Measurements from ENCODE around the gene CARNS1.
A peak's percentile ranks its signal among the peaks of the same experiment; 100 is the strongest.

Gene CARNS1

DNA sequence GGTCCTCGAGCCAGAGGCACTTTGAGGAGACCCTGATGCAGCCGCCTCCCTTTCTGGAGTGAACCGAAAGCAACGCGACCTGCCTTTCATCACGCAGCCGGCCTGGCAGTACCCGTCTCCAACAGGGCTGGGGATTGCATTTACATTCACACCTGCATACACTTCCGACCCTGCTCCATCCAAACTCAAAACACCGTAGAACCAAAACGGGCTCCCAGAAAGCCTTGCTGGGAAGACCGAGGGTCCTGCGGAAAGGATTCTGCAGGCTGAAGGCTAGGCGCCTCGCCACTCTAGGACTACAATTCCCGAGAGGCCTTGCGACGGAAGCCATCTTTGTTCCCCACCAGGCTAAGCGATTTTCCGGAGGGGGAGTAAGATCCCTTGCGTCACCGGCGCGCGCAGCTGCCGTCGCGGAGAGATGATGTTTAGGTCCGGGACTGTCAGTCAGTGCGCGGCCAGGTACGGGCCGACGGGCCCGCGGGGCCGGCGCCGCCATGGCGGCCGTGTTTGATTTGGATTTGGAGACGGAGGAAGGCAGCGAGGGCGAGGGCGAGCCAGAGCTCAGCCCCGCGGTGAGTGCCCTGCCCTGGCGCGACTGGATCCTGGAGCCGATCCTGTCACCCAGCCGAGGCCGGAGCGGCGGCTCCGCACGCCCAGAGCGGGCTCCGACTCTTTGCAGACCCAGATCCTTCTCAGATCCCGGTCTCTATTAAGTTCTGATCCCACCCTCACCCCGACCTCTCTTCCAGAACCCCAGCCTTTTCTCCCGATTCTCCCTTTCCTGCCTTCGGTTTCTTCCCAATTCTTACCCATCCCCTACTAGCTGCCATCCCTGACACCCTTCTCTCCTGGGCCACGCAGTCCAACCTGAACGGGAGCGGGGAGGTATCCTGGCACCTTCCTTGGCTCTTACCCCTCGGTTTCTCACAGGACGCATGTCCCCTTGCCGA, 12.8 kb downstream of the CARNS1 start, which contains the start of gene RPS6KB2:
Gene RPS6KB2 (plus strand): TSS at position 443 of the 950 bp plus-strand sequence. CDS start 52 bp downstream, at position 495.
- DNase-seq (ENCODE audit: low read depth, low spot score) = peak; percentile 100

DNA sequence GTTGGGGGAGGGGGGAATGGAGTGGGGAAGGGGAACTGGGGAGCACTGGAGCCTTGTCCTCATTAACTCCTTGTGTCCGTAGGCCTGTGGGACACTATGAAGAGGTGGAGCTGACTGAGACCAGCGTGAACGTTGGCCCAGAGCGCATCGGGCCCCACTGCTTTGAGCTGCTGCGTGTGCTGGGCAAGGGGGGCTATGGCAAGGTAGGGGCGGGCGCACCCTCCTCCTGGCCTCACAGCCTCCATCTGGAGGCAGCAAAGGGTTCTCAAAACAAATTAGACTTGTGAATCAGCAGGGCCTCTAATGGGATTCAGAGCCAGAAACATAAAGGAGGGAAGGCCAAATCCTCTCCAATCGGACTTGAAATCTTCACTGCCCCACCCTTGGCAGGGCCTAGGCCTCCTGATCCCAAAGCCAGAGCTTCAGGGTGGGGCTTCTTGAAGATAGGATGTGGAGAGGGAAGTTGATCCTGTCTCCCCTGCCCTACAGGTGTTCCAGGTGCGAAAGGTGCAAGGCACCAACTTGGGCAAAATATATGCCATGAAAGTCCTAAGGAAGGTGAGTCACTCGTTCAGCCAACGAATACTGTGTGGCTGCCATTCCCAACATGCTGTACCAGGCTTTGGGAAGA, 13.7 kb downstream of the CARNS1 start:
- DNase-seq (ENCODE audit: low read depth, low spot score) = no peak

DNA sequence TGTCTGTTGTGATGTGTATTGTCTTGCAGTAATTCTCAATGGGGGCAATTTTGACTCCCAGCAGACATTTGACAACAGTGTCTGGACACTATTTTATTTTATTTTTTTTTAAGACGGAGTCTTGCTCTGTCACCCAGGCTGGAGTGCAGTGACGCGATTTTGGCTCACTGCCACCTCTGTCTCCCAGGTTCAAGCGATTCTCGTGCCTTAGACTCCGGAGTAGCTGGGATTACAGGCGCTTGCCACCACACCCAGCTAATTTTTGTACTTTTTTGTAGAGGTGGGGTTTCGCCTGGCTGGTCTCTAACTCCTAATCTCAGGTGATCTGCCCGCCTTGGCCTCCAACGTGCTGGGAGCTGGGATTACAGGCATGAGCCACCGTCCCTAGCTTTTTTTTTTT, 14.2 kb downstream of the CARNS1 start:
- no peak for DNase-seq (ENCODE audit: low read depth, low spot score)

DNA sequence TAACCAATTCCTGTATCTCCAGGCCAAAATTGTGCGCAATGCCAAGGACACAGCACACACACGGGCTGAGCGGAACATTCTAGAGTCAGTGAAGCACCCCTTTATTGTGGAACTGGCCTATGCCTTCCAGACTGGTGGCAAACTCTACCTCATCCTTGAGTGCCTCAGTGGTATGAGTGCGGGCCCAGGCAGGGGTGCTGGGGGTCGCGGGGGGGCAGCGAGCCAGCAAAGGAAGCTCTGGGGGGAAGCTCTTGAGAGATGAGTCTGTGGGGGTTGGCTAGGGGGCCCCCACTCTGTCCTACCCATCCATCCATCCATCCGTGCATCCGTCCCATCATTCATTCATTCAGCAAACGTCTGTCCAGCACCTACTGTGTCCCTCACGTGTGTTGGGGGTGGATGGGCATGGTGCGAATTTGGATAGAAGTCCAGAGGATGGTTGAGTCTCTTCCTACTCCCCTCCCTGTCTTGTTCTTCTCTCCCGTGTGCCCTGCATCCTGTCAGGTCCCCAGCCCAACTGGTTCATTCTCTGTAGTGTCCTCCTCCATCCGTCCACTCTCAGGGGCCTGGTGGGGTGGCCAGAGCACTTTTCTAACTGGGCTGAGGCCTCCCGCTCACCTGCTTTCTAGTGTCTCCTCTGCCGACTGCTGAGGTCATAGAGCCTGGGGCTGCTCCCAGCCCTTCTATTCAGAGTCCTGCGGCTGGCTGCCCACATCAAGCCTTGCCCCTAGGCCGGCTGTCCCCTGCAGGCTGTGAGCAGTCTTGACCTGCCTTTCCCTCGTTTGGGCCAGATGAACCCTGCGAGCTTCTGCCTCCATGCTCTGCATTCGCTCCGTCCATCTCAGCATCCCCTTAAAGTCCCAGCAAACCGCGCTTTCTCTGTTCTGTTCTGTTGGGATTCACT, 16.1 kb downstream of the CARNS1 start:
- no peak for DNase-seq (ENCODE audit: low read depth, low spot score)

GRCh38 chr11:67432655-67433349, 17.3 kb downstream of the CARNS1 start:
- DNase-seq (ENCODE audit: low read depth, low spot score) = no peak

- no peak for DNase-seq (ENCODE audit: low read depth, low spot score)
These were observed 18.3 kb downstream of the CARNS1 start for GRCh38 chr11:67433536-67434394.

- DNase-seq (ENCODE audit: low read depth, low spot score) = no peak
These were observed 19.0 kb downstream of the CARNS1 start for GRCh38 chr11:67434395-67434881.

DNA sequence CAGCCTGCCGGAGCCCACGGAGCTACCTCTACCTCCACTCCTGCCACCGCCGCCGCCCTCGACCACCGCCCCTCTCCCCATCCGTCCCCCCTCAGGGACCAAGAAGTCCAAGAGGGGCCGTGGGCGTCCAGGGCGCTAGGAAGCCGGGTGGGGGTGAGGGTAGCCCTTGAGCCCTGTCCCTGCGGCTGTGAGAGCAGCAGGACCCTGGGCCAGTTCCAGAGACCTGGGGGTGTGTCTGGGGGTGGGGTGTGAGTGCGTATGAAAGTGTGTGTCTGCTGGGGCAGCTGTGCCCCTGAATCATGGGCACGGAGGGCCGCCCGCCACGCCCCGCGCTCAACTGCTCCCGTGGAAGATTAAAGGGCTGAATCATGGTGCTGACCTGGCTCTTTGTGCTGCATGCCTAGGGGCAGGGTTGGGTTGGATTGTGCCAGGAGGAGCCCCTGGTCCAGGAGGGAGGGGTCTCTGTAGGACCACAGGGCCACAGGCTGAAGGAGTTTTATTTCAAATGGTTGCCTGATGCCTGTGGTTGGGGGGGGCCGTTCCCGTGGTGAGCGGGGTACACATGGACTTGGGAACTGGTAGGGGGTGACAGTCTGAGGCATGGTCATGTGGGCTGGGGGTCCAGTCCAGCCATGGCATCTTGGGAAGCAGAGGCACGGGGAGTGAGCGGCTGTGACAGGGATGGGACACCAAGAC, 19.7 kb downstream of the CARNS1 start:
- no peak for DNase-seq (ENCODE audit: low read depth, low spot score)

- DNase-seq (ENCODE audit: low read depth, low spot score) = no peak
These were observed 20.4 kb downstream of the CARNS1 start for GRCh38 chr11:67435727-67436458.

DNA sequence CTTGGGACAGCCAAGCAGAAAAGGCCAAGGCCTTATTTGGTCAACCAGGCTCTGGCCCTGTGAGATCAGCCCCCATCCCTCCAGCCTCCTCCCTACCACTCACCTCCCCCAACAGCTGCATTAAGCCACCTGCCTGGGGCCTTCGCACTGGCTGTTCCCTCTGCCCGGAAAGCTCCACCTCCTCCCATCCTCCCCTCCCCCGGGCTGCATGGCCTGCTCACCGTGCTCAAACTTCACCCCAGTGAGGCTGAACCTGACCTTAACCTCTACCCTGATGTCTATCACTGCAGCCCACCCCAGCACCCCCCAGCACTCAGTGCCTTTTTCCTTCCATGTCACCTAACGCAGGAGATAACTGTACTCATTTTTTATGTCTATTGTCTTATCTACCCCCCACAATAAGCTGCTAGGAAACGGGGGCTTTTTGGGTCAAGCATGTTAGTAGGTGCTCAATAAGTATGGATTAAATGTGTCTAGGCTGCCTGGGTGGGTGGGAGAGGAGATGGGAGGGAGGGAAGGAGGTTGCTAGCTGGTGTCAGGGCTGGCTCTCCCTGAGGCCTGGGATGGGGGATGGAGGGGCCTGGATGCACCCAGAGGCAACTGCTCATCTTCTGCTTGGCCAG, 21.1 kb downstream of the CARNS1 start:
- DNase-seq (ENCODE audit: low read depth, low spot score) = no peak

DNA sequence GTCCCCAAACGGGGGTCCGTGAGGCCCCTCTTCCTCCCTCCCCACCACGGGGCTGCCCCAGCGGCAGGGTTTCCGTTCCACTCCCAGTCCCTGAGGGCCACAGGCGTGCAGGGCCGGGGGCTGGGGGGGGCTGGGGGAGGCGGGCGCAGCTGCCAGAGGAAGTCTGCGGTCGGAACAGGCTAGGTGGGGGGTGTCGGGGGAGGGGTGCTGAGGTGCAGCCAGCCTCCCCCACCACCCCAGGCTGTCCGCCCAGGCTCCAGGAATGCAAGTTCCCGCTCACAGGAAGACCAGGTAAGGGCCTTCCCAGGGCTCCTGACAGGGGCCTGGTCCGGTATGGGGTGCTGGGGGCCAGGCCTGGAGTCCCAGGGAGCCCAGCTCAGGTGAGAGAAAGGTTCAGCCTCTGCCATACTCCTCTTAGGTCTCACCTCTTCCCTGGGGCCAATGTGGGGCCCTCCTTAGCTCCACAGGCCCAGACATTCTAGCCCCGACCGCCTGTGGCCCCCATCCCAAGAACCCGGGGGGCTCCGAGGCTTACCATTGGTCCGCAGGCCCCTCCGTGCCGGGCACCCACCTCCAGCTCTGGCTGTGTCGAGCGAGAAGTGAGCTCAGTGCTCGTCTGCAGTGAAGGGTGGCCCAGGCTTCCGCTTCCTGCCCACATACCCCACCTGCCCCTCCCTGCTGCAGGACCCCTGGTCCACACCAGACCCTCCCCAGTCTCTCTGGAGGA, 21.8 kb downstream of the CARNS1 start, which contains the start of gene PTPRCAP:
Gene PTPRCAP (minus strand): TSS at position 601 of the 727 bp plus-strand sequence. CDS start 63 bp downstream, at position 538.
- DNase-seq (ENCODE audit: low read depth, low spot score) = no peak

DNA sequence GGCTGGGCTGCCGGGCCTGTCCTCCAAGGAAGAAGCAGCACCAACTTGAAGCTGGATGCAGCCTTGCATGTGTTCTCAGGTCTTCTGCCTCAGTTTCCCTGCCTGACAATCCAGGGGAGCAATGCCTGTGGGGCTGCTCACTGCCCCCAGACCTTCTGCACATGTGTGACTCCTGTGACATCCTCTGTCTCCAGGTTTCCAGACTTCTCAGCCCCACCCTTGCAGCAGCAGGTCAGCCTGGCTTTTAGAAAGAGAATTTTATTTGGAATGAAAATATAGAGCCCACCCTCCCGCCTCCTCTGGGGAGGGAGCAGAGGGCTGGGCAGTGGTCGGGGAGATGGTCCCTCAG, 22.3 kb downstream of the CARNS1 start:
- DNase-seq (ENCODE audit: low read depth, low spot score) = no peak

GRCh38 chr11:67438158-67438902, 22.9 kb downstream of the CARNS1 start:
- DNase-seq (ENCODE audit: low read depth, low spot score) = peak; percentile 45

DNA sequence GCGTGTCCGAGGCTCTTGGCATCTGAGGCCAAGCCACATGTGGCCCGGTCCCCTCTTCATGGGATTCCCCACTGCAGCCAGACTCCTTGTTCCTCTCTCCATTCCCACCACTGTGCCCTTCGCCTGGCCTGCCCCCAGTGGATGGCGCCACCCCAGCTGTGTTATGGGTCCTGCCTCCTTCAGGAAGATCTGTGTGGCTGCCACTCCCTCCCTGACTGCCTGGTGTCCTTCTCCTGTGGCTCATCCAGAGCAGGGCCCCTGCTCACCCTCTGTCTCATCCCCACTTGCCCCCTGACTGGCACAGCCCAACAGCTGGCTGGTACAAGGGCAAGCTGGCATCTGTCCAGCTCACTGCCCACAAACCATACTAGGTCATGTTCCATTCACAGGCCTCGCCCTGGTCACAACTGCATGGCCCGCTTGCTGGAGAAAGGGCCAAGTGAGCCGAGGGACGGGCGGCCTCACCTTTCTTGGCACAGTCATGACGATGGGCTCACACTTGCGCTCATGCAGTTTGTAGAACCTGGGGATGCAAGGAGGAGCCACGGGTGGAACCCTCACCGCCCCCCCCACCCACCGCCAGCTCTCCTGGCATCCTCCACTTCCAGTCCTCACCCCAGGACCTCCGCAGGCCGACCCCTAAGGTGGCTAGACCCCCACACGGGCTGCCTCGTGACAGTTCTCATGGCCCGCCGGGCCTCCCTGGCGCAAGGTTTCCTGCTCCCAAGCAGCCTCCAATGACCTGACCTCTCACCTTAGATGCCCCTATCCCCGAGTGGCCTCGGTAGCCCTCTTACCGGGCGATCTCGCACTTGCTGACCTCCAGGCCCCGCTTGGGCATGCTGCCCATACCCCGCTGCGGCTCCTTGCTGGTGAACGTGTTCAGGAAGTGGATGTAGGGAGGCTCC, 24.1 kb downstream of the CARNS1 start:
- DNase-seq (ENCODE audit: low read depth, low spot score) = no peak

DNA sequence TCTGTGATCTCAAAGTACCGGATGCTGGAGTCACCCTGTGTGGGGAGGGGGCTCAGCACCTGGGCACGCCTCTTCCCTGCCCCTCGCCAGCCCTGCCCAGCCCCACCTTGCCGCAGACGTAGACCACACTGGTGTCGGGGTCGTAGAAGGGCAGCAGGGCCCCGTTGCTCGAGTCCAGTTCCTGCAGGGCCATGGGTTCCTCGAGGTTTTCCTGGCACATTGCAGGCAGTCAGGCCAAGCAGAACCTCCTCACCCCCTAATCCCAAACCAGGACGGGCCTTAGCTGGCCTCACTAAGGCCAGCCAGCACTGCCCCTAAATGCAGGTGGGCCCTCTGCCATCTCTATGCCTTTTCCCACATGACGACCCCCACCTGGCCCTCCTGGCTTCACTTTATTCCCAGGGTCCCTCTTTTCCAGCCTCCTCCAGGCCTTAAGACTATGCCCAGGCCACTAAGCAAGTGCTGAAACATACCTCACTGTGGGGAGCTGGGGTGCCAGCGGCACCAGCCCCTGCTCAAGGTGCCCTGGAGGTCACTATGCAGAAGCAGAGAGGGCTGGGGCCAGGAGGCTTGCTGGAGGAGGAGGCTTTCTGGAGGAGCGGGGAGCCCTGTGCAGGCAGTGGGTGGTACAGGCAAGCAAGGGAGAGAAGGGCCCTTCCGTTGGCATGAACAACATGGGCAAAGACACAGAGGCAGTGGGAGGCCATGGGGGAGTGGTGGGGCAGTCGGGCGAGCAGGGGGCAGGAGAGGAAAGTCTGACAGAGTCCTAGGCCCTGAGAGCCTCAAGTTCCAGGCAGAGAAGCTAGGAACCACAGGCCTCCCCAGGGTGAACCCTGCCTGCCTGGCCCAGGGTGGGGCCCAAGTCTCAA, 25.0 kb downstream of the CARNS1 start:
- no peak for DNase-seq (ENCODE audit: low read depth, low spot score)

Data from activated CD4-positive, CD25-positive, alpha-beta regulatory T cell treated with anti-CD3 and anti-CD28 coated beads, Interleukin-2, amount 50 U/mL, for 16 hours (primary cell).